ENCODE data around the gene ZNF215. TPM values are rescaled to one million over a fixed set of nuclear protein-coding genes. Genes with fewer than 3 reads are reported as not detected.

The ZNF215 gene
- polyA plus RNA-seq, 1 of the 3 experiments (the other 2 are of a cell fraction), result 0.15 TPM

DNA sequence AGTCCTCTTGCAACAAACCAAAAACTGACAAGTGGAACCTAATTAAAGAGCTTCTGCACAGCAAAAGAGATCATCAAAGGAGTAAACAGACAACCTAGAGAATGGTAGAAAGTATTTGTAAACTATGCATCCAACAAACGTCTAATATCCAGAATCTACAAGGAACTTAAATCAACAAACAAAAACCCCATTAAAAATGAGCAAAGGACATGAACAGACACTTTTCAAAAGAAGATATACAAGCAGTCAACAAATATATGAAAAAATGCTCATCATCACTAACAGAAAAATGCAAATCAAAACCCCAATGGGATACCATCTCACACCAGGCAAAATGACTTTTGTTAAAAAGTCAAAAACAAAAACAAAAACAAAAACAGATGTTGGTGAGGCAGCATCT lies 60.3 kb downstream of the ZNF215 start:
- H3F3A ChIP-seq (replicated peaks; ENCODE audit: insufficient read depth), result no peaks in the 10 kb centered on the region
- TF ChIP-seq RXRA (IDR thresholded peaks at IDR 0.05; ENCODE audit: borderline replicate concordance, low read depth) (no peak), CHD2 (IDR thresholded peaks at IDR 0.05; ENCODE audit: low read length, partially characterized antibody) (no peak), ELF1 (IDR thresholded peaks at IDR 0.05) (no peak), FOXJ3 (CRISPR knock-in tag; IDR thresholded peaks at IDR 0.05) (no peak)
- TF ChIP-seq, protein P1, sequence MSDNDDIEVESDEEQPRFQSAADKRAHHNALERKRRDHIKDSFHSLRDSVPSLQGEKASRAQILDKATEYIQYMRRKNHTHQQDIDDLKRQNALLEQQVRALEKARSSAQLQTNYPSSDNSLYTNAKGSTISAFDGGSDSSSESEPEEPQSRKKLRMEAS (IDR thresholded peaks at IDR 0.05; ENCODE audit: low read depth), result no peak
- no peaks in the 10 kb centered on the region for H3K36me3 ChIP-seq (replicated peaks in 1 of 2; ENCODE audit: control insufficient read depth in 1 of 2, insufficient read depth in 2 of 2, low read length in 1 of 2)
- H3K9me2 ChIP-seq, result no peaks in the 10 kb centered on the region
- no peak overlapping the region for H2AFZ ChIP-seq (ENCODE audit: low read depth)
- no peaks in the 10 kb centered on the region; the same call in 1 of the 2 replicates for H3K27me3 ChIP-seq (ENCODE audit: insufficient read depth)
- H3K79me2 ChIP-seq (ENCODE audit: insufficient read depth), result no peaks in the 10 kb centered on the region
- H3K4me3 ChIP-seq (ENCODE audit: low read depth in 2 of 2, low read length in 1 of 2), result no peak overlapping the region
- WGBS (ENCODE audit: low lambda C conversion rate), result 0% methylated on average over 1 of the region's 1 CpG
- no peak overlapping the region for H3K4me2 ChIP-seq
- no peak overlapping the region for H3K9ac ChIP-seq
- no peak overlapping the region for H3K27ac ChIP-seq (ENCODE audit: low read depth in 2 of 2, low read length in 1 of 2)
- POLR2A ChIA-PET, result no interaction called here
- CTCF ChIA-PET, result no interaction called here
- H4K20me1 ChIP-seq (ENCODE audit: insufficient read depth), result no peaks in the 10 kb centered on the region
- no peak for DNase-seq
- no peaks in the 10 kb centered on the region for H3K4me1 ChIP-seq (ENCODE audit: control insufficient read depth in 1 of 2, insufficient read depth in 2 of 2, low read depth in 1 of 2, low read length in 1 of 2)
- no peaks in the 10 kb centered on the region for H3K9me3 ChIP-seq

- Histone ChIP-seq H3K9ac (no peak overlapping the region), H3K4me1 (ENCODE audit: control insufficient read depth in 1 of 2, insufficient read depth in 2 of 2, low read depth in 1 of 2, low read length in 1 of 2) (no peaks in the 10 kb centered on the region), H3K4me3 (ENCODE audit: low read depth in 2 of 2, low read length in 1 of 2) (no peak overlapping the region), H3K27me3 (ENCODE audit: insufficient read depth) (no peaks in the 10 kb centered on the region; the same call in 1 of the 2 replicates), H4K20me1 (ENCODE audit: insufficient read depth) (no peaks in the 10 kb centered on the region), H2AFZ (ENCODE audit: low read depth) (no peak overlapping the region), H3K9me3 (no peaks in the 10 kb centered on the region), H3K79me2 (ENCODE audit: insufficient read depth) (no peaks in the 10 kb centered on the region), H3K36me3 (replicated peaks in 1 of 2; ENCODE audit: control insufficient read depth in 1 of 2, insufficient read depth in 2 of 2, low read length in 1 of 2) (no peaks in the 10 kb centered on the region), H3K4me2 (no peak overlapping the region), H3F3A (replicated peaks; ENCODE audit: insufficient read depth) (no peaks in the 10 kb centered on the region), H3K27ac (ENCODE audit: low read depth in 2 of 2, low read length in 1 of 2) (no peak overlapping the region), H3K9me2 (no peaks in the 10 kb centered on the region)
- TF ChIP-seq NFIC (IDR thresholded peaks at IDR 0.05; ENCODE audit: borderline replicate concordance) (no peak), RFX5 (IDR thresholded peaks at IDR 0.05; ENCODE audit: low read length) (no peak), MEF2A (IDR thresholded peaks at IDR 0.05; ENCODE audit: borderline replicate concordance, low read depth) (no peak), GABPA (IDR thresholded peaks at IDR 0.05; ENCODE audit: low read depth) (no peak), TCF12 (IDR thresholded peaks at IDR 0.05) (no peak), FOXM1 (IDR thresholded peaks at IDR 0.05; ENCODE audit: low read depth) (no peak)
- no peak for DNase-seq
- POLR2A ChIA-PET, result no interaction called here
- CTCF ChIA-PET, result interaction anchor here (1.2 kb wide), 1 partner anchor 10 kb away, joined by 3 read pairs; no protein-coding TSS in a partner anchor
These were observed 62.3 kb downstream of the ZNF215 start for GRCh38 chr11:6988506-6988905.

DNA sequence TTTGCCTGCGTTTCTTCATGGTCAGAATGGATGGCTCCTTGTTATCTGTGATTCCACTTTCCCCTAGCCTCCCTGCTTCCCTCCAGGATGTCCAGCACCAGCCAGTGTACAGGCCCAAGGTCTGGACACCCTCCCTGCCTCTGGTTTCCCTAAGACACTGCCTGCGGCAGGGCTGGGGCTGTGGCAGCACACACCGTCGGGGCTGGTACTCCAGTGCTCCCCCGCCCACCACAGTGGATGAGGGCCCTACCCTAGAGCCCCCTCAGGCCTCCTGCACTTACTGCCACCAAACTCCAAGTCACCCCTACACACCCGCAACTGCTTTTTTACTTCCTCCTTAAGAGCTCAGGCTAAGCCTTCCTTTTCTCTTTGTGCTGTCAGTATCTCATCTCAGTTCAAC lies 65.0 kb downstream of the ZNF215 start:
- no peak overlapping the region for H3K4me2 ChIP-seq
- H2AFZ ChIP-seq (ENCODE audit: low read depth), result no peak overlapping the region
- no peak for TF ChIP-seq PBX3 (IDR thresholded peaks at IDR 0.05)
- TF ChIP-seq USF2 (IDR thresholded peaks at IDR 0.05; ENCODE audit: borderline replicate concordance, low read depth, low read length), result no peak
- ChIA-PET POLR2A (no interaction called here), CTCF (no interaction called here)
- H4K20me1 ChIP-seq (ENCODE audit: insufficient read depth), result no peaks in the 10 kb centered on the region
- H3K27me3 ChIP-seq (ENCODE audit: insufficient read depth), result no peaks in the 10 kb centered on the region
- no peaks in the 10 kb centered on the region for H3K4me1 ChIP-seq (ENCODE audit: control insufficient read depth in 1 of 2, insufficient read depth in 2 of 2, low read depth in 1 of 2, low read length in 1 of 2)
- H3K4me3 ChIP-seq (ENCODE audit: low read depth in 2 of 2, low read length in 1 of 2), result no peak overlapping the region
- H3K79me2 ChIP-seq (ENCODE audit: insufficient read depth), result no peaks in the 10 kb centered on the region
- H3K27ac ChIP-seq (ENCODE audit: low read depth in 2 of 2, low read length in 1 of 2), result no peak overlapping the region
- no peaks in the 10 kb centered on the region for H3K9me2 ChIP-seq
- no peaks in the 10 kb centered on the region for H3K36me3 ChIP-seq (replicated peaks in 1 of 2; ENCODE audit: control insufficient read depth in 1 of 2, insufficient read depth in 2 of 2, low read length in 1 of 2)
- no peaks in the 10 kb centered on the region for H3K9me3 ChIP-seq
- no peak overlapping the region for H3K9ac ChIP-seq
- no peaks in the 10 kb centered on the region for H3F3A ChIP-seq (replicated peaks; ENCODE audit: insufficient read depth)
- no peak for DNase-seq
- 51% methylated on average over 6 of the region's 6 CpGs for WGBS (ENCODE audit: low lambda C conversion rate)

Measured in SK-N-SH (cell line).